GM12864 (cell line): ENCODE measurements around the gene ALX4.

ENCODE experiments used
- DNase-seq: peaks from one replicate; pipeline ENCODE4 v3.0.0-alpha.2; 2011; ENCODE audit warnings: low read depth
- H3K4me3 ChIP-seq: 2 replicates; pipeline ENCODE4 v1.5.1; 2011; ENCODE audit warnings: mild to moderate bottlenecking, low read depth, low read length, control low read depth
- TF ChIP-seq, protein P1 (sequence below): IDR thresholded peaks from 2 replicates; pipeline ENCODE4 v1.5.1; 2011; ENCODE audit warnings: low read depth, mild to moderate bottlenecking, moderate library complexity, low read length, control low read depth, inconsistent platforms; ENCODE audit errors: missing control alignments

Gene ALX4

DNA sequence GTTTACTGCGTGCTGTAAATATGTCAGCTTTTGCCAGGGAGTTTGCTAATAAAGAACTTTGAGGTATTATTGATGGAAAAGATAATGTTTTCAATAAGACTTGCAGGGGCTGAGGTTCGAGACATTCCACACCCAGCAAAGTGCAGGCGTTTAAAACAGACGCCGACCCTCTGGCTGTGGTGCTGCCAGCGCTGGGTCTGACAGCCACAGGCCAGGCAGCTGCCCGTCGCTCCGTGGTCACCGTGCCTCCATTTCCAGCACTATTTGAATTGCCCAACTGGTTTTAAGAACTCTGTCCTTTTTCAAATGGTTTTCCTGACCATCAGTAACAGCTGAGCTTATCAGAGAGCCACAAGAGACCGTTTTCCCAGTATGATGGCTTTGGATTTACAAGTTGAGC lies 28.1 kb upstream of the ALX4 start:
- TF ChIP-seq, protein P1, sequence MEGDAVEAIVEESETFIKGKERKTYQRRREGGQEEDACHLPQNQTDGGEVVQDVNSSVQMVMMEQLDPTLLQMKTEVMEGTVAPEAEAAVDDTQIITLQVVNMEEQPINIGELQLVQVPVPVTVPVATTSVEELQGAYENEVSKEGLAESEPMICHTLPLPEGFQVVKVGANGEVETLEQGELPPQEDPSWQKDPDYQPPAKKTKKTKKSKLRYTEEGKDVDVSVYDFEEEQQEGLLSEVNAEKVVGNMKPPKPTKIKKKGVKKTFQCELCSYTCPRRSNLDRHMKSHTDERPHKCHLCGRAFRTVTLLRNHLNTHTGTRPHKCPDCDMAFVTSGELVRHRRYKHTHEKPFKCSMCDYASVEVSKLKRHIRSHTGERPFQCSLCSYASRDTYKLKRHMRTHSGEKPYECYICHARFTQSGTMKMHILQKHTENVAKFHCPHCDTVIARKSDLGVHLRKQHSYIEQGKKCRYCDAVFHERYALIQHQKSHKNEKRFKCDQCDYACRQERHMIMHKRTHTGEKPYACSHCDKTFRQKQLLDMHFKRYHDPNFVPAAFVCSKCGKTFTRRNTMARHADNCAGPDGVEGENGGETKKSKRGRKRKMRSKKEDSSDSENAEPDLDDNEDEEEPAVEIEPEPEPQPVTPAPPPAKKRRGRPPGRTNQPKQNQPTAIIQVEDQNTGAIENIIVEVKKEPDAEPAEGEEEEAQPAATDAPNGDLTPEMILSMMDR, result no peak
- no peak overlapping the region for H3K4me3 ChIP-seq
- DNase-seq, result no peak

DNA sequence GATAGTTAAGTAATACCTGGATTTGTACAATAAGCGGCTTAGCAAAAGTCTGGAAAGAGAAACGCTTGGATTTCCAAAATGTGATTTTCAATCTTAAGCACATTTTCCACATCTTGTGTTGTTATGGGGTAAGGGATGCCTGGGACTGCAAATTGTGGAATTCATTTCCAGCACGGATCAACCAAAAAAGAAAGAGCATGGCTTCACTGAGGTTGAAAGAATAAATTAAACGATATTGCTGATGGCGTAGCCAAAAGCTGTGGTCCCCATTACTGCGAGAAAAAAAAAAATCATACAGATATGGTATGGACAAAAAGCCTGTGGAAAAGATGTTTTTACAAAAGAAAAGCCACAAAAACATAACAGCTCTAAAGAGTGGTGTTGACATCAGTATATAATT lies 26.0 kb upstream of the ALX4 start:
- no peak overlapping the region for H3K4me3 ChIP-seq
- TF ChIP-seq, protein P1, result no peak
- no peak for DNase-seq

DNA sequence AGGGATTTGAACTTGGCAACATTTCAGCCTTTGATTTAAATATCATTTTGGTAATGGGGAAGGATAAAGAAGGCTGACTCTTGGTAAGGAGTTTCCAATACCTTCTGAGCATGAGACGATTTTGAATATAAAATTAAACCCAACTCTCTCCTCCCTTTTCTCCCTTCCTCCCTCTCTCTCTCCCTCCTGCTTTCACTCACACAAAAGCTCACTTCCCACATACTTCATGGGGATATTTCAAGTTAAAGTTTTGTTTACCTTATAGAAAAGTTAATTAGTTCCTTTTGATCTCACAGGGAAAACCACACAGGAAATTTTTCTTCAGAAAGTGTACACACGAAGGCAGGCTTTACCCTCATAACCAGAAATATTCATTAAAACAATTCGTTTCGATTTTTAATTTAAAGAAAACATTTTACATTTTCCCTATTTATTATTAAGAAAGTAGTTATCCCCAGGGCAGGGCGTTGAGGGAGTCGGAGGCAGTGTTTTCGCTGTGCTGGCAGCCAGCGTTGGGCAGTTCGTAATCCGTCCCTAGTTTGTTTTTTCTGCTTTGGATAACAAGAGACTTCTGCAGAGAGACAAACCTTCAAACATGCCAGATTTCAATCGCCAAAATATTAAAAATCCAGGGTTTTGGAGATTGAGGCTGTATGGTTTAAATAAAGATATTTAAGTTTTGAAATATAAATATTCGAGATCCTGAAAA lies 25.3 kb upstream of the ALX4 start:
- TF ChIP-seq, protein P1, result no peak
- DNase-seq, result no peak
- no peak overlapping the region for H3K4me3 ChIP-seq

DNA sequence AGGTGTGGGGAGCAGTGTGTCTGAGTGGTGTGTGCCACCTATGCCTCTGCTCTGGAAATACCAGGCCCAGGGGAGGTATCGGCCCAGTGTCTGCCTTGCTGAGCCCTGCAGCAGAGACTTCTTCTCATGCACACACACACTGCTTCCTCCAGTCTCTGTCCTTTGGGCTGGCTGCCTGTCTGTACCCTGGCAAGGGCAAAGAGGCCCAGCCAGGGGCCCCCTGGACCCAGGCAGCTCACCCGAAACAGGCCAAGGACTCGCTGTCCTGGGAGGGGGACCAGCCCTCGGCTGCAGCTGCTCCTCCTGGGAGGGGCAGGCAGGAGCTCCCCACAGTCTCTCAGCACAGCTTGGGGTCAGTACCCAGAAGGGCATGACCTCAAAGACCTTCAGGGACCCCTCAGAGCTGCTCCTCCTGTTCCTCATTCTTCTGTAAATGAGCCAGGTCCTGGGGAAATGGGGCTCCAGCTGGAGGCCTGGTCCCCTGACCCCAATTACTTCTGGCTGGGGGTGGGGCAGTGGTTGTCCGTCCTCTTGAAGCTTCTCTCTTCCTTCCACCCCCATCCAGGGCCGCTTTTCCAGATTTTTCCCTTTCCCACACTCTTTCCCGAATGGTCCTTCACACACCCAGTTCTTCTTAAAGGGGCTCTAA lies 24.5 kb upstream of the ALX4 start:
- H3K4me3 ChIP-seq, result no peak overlapping the region
- no peak for DNase-seq
- TF ChIP-seq, protein P1, result no peak

DNA sequence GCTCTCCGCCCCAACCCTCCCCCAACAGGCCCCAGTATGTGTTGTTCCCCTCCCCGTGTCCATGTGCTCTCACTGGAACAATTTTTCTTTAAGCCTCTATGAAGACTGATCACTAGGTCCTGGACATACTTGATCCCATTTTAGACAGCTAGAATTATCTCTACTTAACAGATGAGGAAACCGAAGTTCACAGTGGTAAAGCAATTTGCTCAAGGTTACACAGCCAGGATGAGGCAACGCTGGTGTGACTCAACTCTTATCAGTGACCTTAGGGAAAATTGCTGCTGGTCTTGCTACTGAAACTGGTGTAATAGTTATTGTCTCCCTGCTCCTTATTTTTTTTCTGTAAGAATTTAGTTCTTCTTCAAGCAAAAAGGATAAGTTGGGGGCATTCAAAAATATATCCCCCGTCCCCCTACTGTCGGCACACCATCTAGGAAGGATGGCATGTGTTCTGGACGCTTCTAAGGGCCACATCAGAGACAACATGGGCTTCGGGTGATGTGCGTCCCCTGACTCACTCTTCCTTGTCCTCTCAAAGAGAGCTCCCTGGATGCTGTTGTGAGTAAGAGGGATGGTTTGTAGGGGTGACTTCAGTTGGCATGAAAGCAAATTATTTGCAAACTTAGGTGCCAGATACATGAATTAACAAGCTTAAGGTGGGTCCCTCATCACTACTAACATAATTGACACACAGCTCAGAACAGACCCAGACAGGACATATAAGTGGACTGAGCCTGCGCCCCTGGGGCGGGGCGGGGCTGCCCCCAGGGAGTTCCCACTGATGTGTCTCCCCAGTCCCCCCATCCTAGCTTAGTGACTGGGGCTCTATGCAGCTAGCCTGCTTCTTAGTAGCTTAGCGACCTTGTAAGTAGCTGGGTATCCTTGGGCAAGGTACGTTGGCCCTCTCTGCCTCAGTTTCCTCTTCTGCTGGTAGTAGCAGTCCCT lies 23.6 kb upstream of the ALX4 start:
- TF ChIP-seq, protein P1, result no peak
- DNase-seq, result no peak
- no peak overlapping the region for H3K4me3 ChIP-seq

DNA sequence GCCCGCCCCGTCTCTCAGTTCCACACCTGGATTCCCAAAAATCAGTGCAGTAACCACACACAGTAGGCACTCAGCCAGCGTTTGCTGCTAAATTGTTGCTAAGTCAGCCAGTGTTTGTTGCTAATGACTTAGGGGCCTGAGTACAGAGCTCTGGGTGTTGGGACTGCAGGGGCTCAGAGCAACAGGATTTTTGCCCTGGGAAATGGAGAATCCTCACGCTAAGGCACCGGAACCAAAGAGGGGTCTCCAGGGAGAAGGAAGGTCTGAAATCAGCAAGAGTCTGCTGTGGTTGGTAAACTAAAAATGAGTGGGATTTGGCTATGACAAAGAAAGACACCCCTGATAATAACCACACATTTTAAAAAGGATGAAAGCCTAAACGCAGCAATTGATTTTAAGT lies 22.7 kb upstream of the ALX4 start:
- no peak overlapping the region for H3K4me3 ChIP-seq
- DNase-seq, result no peak
- TF ChIP-seq, protein P1, result no peak
